GM12873 (cell line): ENCODE results near the gene WIPF3.

ENCODE experiments used
- TF ChIP-seq, protein P1 (sequence below): IDR thresholded peaks from 2 replicates; pipeline ENCODE4 v1.5.1; 2012; ENCODE audit warnings: low read depth, mild to moderate bottlenecking, moderate library complexity, low read length, control low read depth; ENCODE audit not compliant: insufficient read depth; ENCODE audit errors: missing control alignments

Gene WIPF3

GRCh38 chr7:29859104-29859503 is 52.8 kb downstream of the WIPF3 start:
- TF ChIP-seq, protein P1, sequence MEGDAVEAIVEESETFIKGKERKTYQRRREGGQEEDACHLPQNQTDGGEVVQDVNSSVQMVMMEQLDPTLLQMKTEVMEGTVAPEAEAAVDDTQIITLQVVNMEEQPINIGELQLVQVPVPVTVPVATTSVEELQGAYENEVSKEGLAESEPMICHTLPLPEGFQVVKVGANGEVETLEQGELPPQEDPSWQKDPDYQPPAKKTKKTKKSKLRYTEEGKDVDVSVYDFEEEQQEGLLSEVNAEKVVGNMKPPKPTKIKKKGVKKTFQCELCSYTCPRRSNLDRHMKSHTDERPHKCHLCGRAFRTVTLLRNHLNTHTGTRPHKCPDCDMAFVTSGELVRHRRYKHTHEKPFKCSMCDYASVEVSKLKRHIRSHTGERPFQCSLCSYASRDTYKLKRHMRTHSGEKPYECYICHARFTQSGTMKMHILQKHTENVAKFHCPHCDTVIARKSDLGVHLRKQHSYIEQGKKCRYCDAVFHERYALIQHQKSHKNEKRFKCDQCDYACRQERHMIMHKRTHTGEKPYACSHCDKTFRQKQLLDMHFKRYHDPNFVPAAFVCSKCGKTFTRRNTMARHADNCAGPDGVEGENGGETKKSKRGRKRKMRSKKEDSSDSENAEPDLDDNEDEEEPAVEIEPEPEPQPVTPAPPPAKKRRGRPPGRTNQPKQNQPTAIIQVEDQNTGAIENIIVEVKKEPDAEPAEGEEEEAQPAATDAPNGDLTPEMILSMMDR = no peak

- TF ChIP-seq, protein P1 = no peak
Observed at GRCh38 chr7:29859524-29860185, 53.3 kb downstream of the WIPF3 start.

- TF ChIP-seq, protein P1 = no peak
Observed at GRCh38 chr7:29860186-29860585, 53.9 kb downstream of the WIPF3 start.

DNA sequence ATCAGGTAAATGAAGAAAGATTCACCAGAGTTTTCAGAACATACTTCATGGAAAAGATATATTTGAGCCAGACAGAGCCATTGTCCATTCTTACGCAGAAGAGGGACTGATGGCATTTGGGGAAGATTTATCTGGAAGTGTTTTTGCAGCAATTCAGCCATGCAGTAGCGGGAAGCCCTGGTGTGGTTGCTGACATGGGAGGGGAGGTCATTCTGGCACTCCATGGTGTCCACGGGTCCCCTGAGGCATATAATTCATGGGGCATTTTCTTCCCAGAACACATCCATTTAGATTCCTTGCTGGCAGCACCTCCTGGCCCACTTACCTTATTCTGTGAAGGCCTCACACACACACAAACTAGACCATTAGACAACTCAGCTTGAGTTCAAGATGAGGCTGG is 55.6 kb downstream of the WIPF3 start:
- TF ChIP-seq, protein P1 = no peak

- TF ChIP-seq, protein P1 = no peak
Observed at GRCh38 chr7:29864656-29865055, 58.3 kb downstream of the WIPF3 start.

- TF ChIP-seq, protein P1 = no peak
Observed at GRCh38 chr7:29865526-29865925, 59.2 kb downstream of the WIPF3 start.

DNA sequence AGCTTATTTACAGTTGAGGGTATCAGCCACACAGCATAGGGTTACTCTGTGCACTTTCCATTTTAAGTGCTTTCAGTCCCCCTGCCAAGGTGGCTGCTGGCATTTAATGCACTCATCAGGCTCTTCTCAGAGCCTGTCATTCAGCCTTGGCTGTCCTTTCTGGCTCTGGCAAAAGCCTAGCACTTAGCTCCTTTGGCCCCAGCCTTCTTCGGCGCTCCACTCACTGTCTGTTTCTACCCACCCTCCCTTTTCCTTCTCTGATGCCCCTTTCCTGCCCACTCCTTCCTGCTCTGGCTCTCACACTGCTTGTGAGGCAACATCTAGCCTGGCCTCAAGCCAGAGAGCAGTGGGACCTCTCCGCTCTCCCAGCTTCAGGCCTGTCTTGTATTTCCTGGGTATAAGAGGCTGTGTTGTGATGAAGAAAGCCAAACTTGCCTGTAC is 60.2 kb downstream of the WIPF3 start:
- TF ChIP-seq, protein P1 = no peak
